ENCODE results near the gene BOLA3. TPM values are rescaled to one million over a fixed set of nuclear protein-coding genes. Genes with fewer than 3 reads are reported as not detected.

The BOLA3 gene
- total RNA-seq, 1 donor from 2014 or later, result 48.8 TPM

GRCh38 chr2:74137651-74138599 lies 9.8 kb downstream of the BOLA3 start:
- H3K27me3 ChIP-seq (ENCODE audit: insufficient read depth, low read length), result no peaks in the 10 kb centered on the region
- no peak overlapping the region for H3K9ac ChIP-seq (ENCODE audit: low read length)
- H3K9me3 ChIP-seq (ENCODE audit: insufficient read depth, low read depth, low read length), result no peaks in the 10 kb centered on the region
- H4K20me1 ChIP-seq (ENCODE audit: insufficient read depth, low read length), result peaks cover 23% of the 10 kb centered on the region
- DNase-seq (ENCODE audit: low read depth), result no peak
- Mint-ChIP-seq H3K27me3 (ENCODE audit: low read depth, unreplicated experiment) (no peaks in the 10 kb centered on the region), H3K36me3 (ENCODE audit: low read depth, unreplicated experiment) (peaks cover 23% of the 10 kb centered on the region), H3K4me1 (ENCODE audit: low read depth, unreplicated experiment) (no peaks in the 10 kb centered on the region), H3K4me3 (ENCODE audit: unreplicated experiment) (no peak overlapping the region), H3K9me3 (ENCODE audit: unreplicated experiment) (no peaks in the 10 kb centered on the region), H3K27ac (ENCODE audit: unreplicated experiment) (no peak overlapping the region)
- no peak for TF ChIP-seq EZH2 (IDR thresholded peaks at IDR 0.05; ENCODE audit: insufficient read depth, low read length)
- TF ChIP-seq CTCF (IDR thresholded peaks at IDR 0.05; ENCODE audit: insufficient read depth, low read depth, low read length), result no peak
- no peak overlapping the region for H3K4me3 ChIP-seq (ENCODE audit: insufficient read depth, low read depth, low read length)
- H3K36me3 ChIP-seq (ENCODE audit: insufficient read depth, low read length), result peaks cover 6% of the 10 kb centered on the region
- peaks cover 9% of the 10 kb centered on the region for H3K79me2 ChIP-seq (ENCODE audit: insufficient read depth, low read length)
- FAIRE-seq, result no peak
- no peak overlapping the region for H3K4me2 ChIP-seq (ENCODE audit: low read length)
- no peaks in the 10 kb centered on the region for H3K4me1 ChIP-seq (ENCODE audit: insufficient read depth, low read length)
- H3K27ac ChIP-seq (ENCODE audit: low read depth, low read length), result no peak overlapping the region
- H2AFZ ChIP-seq (ENCODE audit: low read depth, low read length), result no peak overlapping the region

DNA sequence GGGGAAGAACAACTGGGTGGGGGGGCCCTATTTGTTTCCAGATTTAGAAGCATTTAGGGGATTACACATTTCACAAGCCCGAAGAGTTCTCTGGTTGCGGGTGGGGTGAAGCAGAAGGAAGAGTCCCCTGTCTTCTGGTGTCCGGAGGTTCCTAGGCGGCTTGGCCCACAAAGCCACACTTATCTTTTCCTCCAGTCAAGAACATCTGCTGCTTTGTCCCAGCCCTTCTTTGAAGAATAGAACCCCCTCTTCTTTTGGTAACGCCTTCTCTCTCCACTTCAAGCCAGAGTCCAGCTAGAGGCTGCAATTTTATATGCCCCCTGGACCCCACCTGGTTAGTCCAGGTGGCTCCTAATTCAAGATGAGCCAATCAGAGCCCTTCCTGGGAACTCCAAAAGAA lies 15.8 kb downstream of the BOLA3 start:
- H3K9ac ChIP-seq (ENCODE audit: low read length), result no peak overlapping the region
- DNase-seq (ENCODE audit: low read depth), result no peak
- H4K20me1 ChIP-seq (ENCODE audit: insufficient read depth, low read length), result no peaks in the 10 kb centered on the region
- H3K27ac Mint-ChIP-seq (ENCODE audit: unreplicated experiment), result no peak overlapping the region
- H3K36me3 ChIP-seq (ENCODE audit: insufficient read depth, low read length), result peaks cover 6% of the 10 kb centered on the region
- H3K4me1 Mint-ChIP-seq (ENCODE audit: low read depth, unreplicated experiment), result no peaks in the 10 kb centered on the region
- H3K4me3 Mint-ChIP-seq (ENCODE audit: unreplicated experiment), result no peak overlapping the region
- H3K4me3 ChIP-seq (ENCODE audit: insufficient read depth, low read depth, low read length), result no peak overlapping the region
- no peaks in the 10 kb centered on the region for H3K4me1 ChIP-seq (ENCODE audit: insufficient read depth, low read length)
- no peak for TF ChIP-seq CTCF (IDR thresholded peaks at IDR 0.05; ENCODE audit: insufficient read depth, low read depth, low read length)
- no peak for TF ChIP-seq EZH2 (IDR thresholded peaks at IDR 0.05; ENCODE audit: insufficient read depth, low read length)
- peaks cover 4% of the 10 kb centered on the region for H3K27me3 ChIP-seq (ENCODE audit: insufficient read depth, low read length)
- no peak overlapping the region for H2AFZ ChIP-seq (ENCODE audit: low read depth, low read length)
- H3K36me3 Mint-ChIP-seq (ENCODE audit: low read depth, unreplicated experiment), result peaks cover 7% of the 10 kb centered on the region
- H3K27me3 Mint-ChIP-seq (ENCODE audit: low read depth, unreplicated experiment), result peaks cover 2% of the 10 kb centered on the region
- no peaks in the 10 kb centered on the region for H3K9me3 ChIP-seq (ENCODE audit: insufficient read depth, low read depth, low read length)
- no peaks in the 10 kb centered on the region for H3K79me2 ChIP-seq (ENCODE audit: insufficient read depth, low read length)
- no peak overlapping the region for H3K4me2 ChIP-seq (ENCODE audit: low read length)
- no peak overlapping the region for H3K27ac ChIP-seq (ENCODE audit: low read depth, low read length)
- FAIRE-seq, result no peak
- no peaks in the 10 kb centered on the region for H3K9me3 Mint-ChIP-seq (ENCODE audit: unreplicated experiment)
